ENCODE data around the gene AMDHD2. TPM values are rescaled to one million over a fixed set of nuclear protein-coding genes. Genes with fewer than 3 reads are reported as not detected.

The AMDHD2 gene
- total RNA-seq, 1 experiment from 2014 or later = 15.8 TPM

- DNase-seq (ENCODE audit: low spot score) = no peak
Measured at GRCh38 chr16:2516391-2517240, 3.6 kb upstream of the AMDHD2 start.

GRCh38 chr16:2517954-2518605 lies 2.1 kb upstream of the AMDHD2 start:
- no peak for DNase-seq (ENCODE audit: low spot score)

GRCh38 chr16:2518823-2519710 lies 1.1 kb upstream of the AMDHD2 start:
- DNase-seq (ENCODE audit: low spot score) = no peak

- no peak for DNase-seq (ENCODE audit: low spot score)
Measured at GRCh38 chr16:2519711-2520080, 475 bp upstream of the AMDHD2 start.

- DNase-seq (ENCODE audit: low spot score) = no peak
Measured at GRCh38 chr16:2520784-2521531, 787 bp downstream of the AMDHD2 start.

- no peak for DNase-seq (ENCODE audit: low spot score)
Measured at GRCh38 chr16:2523801-2524231, 3.6 kb downstream of the AMDHD2 start.

GRCh38 chr16:2524339-2524938 lies 4.3 kb downstream of the AMDHD2 start:
- DNase-seq (ENCODE audit: low spot score) = no peak

GRCh38 chr16:2526135-2526534 lies 6.0 kb downstream of the AMDHD2 start:
- no peak for DNase-seq (ENCODE audit: low spot score)

- DNase-seq (ENCODE audit: low spot score) = no peak
Measured at GRCh38 chr16:2527071-2527783, 7.1 kb downstream of the AMDHD2 start.

- no peak for DNase-seq (ENCODE audit: low spot score)
Measured at GRCh38 chr16:2527784-2528100, 7.6 kb downstream of the AMDHD2 start.

GRCh38 chr16:2528161-2529060 lies 8.2 kb downstream of the AMDHD2 start:
- DNase-seq (ENCODE audit: low spot score) = no peak

GRCh38 chr16:2529061-2529931 lies 9.1 kb downstream of the AMDHD2 start:
- no peak for DNase-seq (ENCODE audit: low spot score)

- DNase-seq (ENCODE audit: low spot score) = no peak
Measured at GRCh38 chr16:2529961-2530628, 9.9 kb downstream of the AMDHD2 start.

- no peak for DNase-seq (ENCODE audit: low spot score)
Measured at GRCh38 chr16:2530629-2531318, 10.6 kb downstream of the AMDHD2 start.

- DNase-seq (ENCODE audit: low spot score) = no peak
Measured at GRCh38 chr16:2531371-2531695, 11.2 kb downstream of the AMDHD2 start, which contains the start of gene CEMP1. CEMP1 (minus strand) TSS chr16:2531408; CDS start chr16:2531073, 335 bp downstream.

GRCh38 chr16:2531696-2532493 lies 11.7 kb downstream of the AMDHD2 start:
- DNase-seq (ENCODE audit: low spot score) = peak; percentile 95

Data from H4 (cell line).